LoVo (cell line): ENCODE measurements around the gene SERBP1.
"Not testable (repeated sequence)": the region's sequence is repeated elsewhere in the genome, so short reads cannot be mapped to it uniquely, and the experiment has no call there.

Experiments used
- DNase-seq: peaks from one replicate; pipeline ENCODE4 v3.0.0-alpha.2; 2016; ENCODE audit warnings: low spot score

SERBP1 gene

GRCh38 chr1:67430358-67431155, at the start of gene SERBP1:
TSS of gene SERBP1 (minus strand) at chr1:67430402. CDS start at chr1:67430300, 102 bp downstream.
- DNase-seq = peak; percentile 96

- DNase-seq = no peak
These were observed 49.1 kb upstream of the SERBP1 start for GRCh38 chr1:67479146-67479891.

GRCh38 chr1:67476906-67477305, 46.7 kb upstream of the SERBP1 start:
- DNase-seq = no peak

- DNase-seq = no peak
These were observed 45.8 kb upstream of the SERBP1 start for GRCh38 chr1:67476006-67476482.

- no peak for DNase-seq
These were observed 41.9 kb upstream of the SERBP1 start for GRCh38 chr1:67472056-67472455.

- no peak for DNase-seq
These were observed 39.2 kb upstream of the SERBP1 start for GRCh38 chr1:67469431-67469830.

GRCh38 chr1:67468066-67468718, 38.0 kb upstream of the SERBP1 start:
- DNase-seq = no peak

GRCh38 chr1:67465375-67465774, 35.2 kb upstream of the SERBP1 start:
- DNase-seq = no peak

GRCh38 chr1:67464746-67465145, 34.5 kb upstream of the SERBP1 start:
- DNase-seq = no peak

- no peak for DNase-seq
These were observed 33.9 kb upstream of the SERBP1 start for GRCh38 chr1:67464058-67464457.

- no peak for DNase-seq
These were observed 33.2 kb upstream of the SERBP1 start for GRCh38 chr1:67463298-67463955.

- no peak for DNase-seq
These were observed 30.7 kb upstream of the SERBP1 start for GRCh38 chr1:67460676-67461500.

GRCh38 chr1:67459068-67459467, 28.9 kb upstream of the SERBP1 start:
- DNase-seq = no peak

- no peak for DNase-seq
These were observed 28.5 kb upstream of the SERBP1 start for GRCh38 chr1:67458663-67459062.

GRCh38 chr1:67457247-67457646, 27.0 kb upstream of the SERBP1 start:
- DNase-seq = no peak

- no peak for DNase-seq
These were observed 21.6 kb upstream of the SERBP1 start for GRCh38 chr1:67451815-67452214.

GRCh38 chr1:67451356-67451755, 21.2 kb upstream of the SERBP1 start:
- DNase-seq = no peak

- no peak for DNase-seq
These were observed 16.7 kb upstream of the SERBP1 start for GRCh38 chr1:67446893-67447292.

GRCh38 chr1:67446014-67446413, 15.8 kb upstream of the SERBP1 start:
- not testable (repeated sequence) for DNase-seq

GRCh38 chr1:67441739-67442281, 11.6 kb upstream of the SERBP1 start:
- DNase-seq = no peak

GRCh38 chr1:67441183-67441582, 11.0 kb upstream of the SERBP1 start:
- DNase-seq = no peak
